HL-60 (cell line): ENCODE data around the gene TBR1.

ENCODE experiments used
- CTCF ChIP-seq: IDR thresholded peaks from one replicate; pipeline ENCODE4 v1.5.1; 2011; ENCODE audit warnings: low read length, control low read depth, inconsistent platforms; ENCODE audit not compliant: insufficient read depth
- GABPA ChIP-seq: IDR thresholded peaks from 2 replicates; pipeline ENCODE4 v1.6.1; 2012; ENCODE audit warnings: low read depth
- POLR2AphosphoS5 ChIP-seq: IDR thresholded peaks from 2 replicates; pipeline ENCODE4 v1.6.1; 2012; ENCODE audit warnings: low read depth
- REST ChIP-seq: IDR thresholded peaks from 2 replicates; pipeline ENCODE4 v1.6.1; 2012; ENCODE audit warnings: low read depth; ENCODE audit not compliant: insufficient replicate concordance
- SPI1 ChIP-seq: IDR thresholded peaks from 2 replicates; pipeline ENCODE4 v1.6.1; 2012; ENCODE audit warnings: low read depth, mild to moderate bottlenecking, borderline replicate concordance

GRCh38 chr2:161426922-161427663 lies 11.0 kb downstream of the TBR1 start:
- TF ChIP-seq REST: no peak
- TF ChIP-seq CTCF: no peak
- no peak for TF ChIP-seq POLR2AphosphoS5
- TF ChIP-seq GABPA: no peak
- TF ChIP-seq SPI1: no peak
